Dermis blood vessel endothelial cell (primary cell): Measurements from ENCODE around the gene BCAR1. TPM values are rescaled to one million over a fixed set of nuclear protein-coding genes. Genes with fewer than 3 reads are reported as not detected.
"Not testable (repeated sequence)": the region's sequence is repeated elsewhere in the genome, so short reads cannot be mapped to it uniquely, and the experiment has no call there.

Experiments
- DNase-seq: peaks from one replicate; pipeline ENCODE4 v3.0.0; 2010
- total RNA-seq: library from RNA; depleted of rRNA; stranded (reverse); fragments of >200 nt; gene quantifications from 2 replicates; pipeline ENCODE4 v1.2.3, GENCODE V29; 2014

Gene BCAR1
- total RNA-seq, 1 donor from 2014 or later = 141 TPM

GRCh38 chr16:75222271-75222783 lies 29.1 kb downstream of the BCAR1 start:
- no peak for DNase-seq

GRCh38 chr16:75219838-75220237 lies 31.6 kb downstream of the BCAR1 start:
- DNase-seq = no peak

GRCh38 chr16:75219088-75219487 lies 32.3 kb downstream of the BCAR1 start:
- no peak for DNase-seq

- DNase-seq = no peak
These were observed 33.0 kb downstream of the BCAR1 start, which contains the start of gene CTRB1 for GRCh38 chr16:75218256-75219076. Gene CTRB1 (plus strand): TSS chr16:75218988. CDS start chr16:75219008, 20 bp downstream.

- no peak for DNase-seq
These were observed 34.0 kb downstream of the BCAR1 start for GRCh38 chr16:75217389-75217851.

GRCh38 chr16:75216576-75216975 lies 34.8 kb downstream of the BCAR1 start:
- DNase-seq = no peak

- DNase-seq = no peak
These were observed 35.3 kb downstream of the BCAR1 start for GRCh38 chr16:75216127-75216526.

- DNase-seq = not testable (repeated sequence)
These were observed 40.1 kb downstream of the BCAR1 start for GRCh38 chr16:75211286-75211685.

GRCh38 chr16:75209944-75210343 lies 41.5 kb downstream of the BCAR1 start:
- DNase-seq = no peak

GRCh38 chr16:75209514-75209913 lies 41.9 kb downstream of the BCAR1 start:
- DNase-seq = not testable (repeated sequence)

- no peak for DNase-seq
These were observed 42.4 kb downstream of the BCAR1 start for GRCh38 chr16:75208861-75209505.

GRCh38 chr16:75208242-75208825 lies 43.1 kb downstream of the BCAR1 start:
- DNase-seq = no peak

GRCh38 chr16:75207831-75208230 lies 43.6 kb downstream of the BCAR1 start:
- DNase-seq = no peak

- no peak for DNase-seq
These were observed 44.5 kb downstream of the BCAR1 start, which contains the start of gene CTRB2 for GRCh38 chr16:75206749-75207451. Gene CTRB2 (minus strand): TSS chr16:75207161. CDS start chr16:75207141, 20 bp downstream.

- DNase-seq = not testable (repeated sequence)
These were observed 45.3 kb downstream of the BCAR1 start for GRCh38 chr16:75205961-75206748.

GRCh38 chr16:75205438-75205837 lies 46.0 kb downstream of the BCAR1 start:
- DNase-seq = not testable (repeated sequence)

GRCh38 chr16:75204905-75205304 lies 46.5 kb downstream of the BCAR1 start:
- not testable (repeated sequence) for DNase-seq

GRCh38 chr16:75204410-75204758 lies 47.0 kb downstream of the BCAR1 start:
- DNase-seq = no peak

- no peak for DNase-seq
These were observed 47.6 kb downstream of the BCAR1 start for GRCh38 chr16:75203667-75204409.

- no peak for DNase-seq
These were observed 48.3 kb downstream of the BCAR1 start for GRCh38 chr16:75203096-75203495.

GRCh38 chr16:75202069-75202590 lies 49.3 kb downstream of the BCAR1 start:
- DNase-seq = no peak
